SHP77 (cell line): Measurements from ENCODE around the gene PPP4C.

ENCODE experiments used
- DNase-seq, 2 experiments: peaks; one replicate each; lab custom pipeline; 2025; lab: John Stamatoyannopoulos, UW

The PPP4C gene

DNA sequence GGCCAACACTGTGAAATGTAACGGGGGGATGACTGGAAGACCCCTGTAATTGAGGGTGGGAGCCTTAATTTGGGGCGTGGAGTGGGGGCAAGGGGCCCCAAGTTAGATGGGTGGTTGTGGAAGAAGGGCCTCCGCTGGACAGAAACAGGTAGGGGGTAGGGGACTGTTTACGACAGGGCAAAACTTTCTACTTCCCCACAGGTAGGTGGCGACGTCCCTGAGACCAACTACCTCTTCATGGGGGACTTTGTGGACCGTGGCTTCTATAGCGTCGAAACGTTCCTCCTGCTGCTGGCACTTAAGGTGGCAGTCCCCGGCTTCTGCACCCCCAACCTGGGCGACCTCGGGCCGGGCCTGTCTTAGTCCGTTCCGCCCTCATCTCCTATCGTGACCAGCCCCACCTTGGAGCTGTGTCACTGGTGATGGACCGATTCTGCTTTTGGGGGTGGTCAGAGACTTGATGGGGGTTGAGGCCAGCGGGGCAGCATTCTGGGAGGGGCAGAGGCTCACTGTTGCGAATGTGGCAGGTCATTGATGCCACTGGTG lies 6.8 kb downstream of the PPP4C start:
- DNase-seq, result no peak

DNA sequence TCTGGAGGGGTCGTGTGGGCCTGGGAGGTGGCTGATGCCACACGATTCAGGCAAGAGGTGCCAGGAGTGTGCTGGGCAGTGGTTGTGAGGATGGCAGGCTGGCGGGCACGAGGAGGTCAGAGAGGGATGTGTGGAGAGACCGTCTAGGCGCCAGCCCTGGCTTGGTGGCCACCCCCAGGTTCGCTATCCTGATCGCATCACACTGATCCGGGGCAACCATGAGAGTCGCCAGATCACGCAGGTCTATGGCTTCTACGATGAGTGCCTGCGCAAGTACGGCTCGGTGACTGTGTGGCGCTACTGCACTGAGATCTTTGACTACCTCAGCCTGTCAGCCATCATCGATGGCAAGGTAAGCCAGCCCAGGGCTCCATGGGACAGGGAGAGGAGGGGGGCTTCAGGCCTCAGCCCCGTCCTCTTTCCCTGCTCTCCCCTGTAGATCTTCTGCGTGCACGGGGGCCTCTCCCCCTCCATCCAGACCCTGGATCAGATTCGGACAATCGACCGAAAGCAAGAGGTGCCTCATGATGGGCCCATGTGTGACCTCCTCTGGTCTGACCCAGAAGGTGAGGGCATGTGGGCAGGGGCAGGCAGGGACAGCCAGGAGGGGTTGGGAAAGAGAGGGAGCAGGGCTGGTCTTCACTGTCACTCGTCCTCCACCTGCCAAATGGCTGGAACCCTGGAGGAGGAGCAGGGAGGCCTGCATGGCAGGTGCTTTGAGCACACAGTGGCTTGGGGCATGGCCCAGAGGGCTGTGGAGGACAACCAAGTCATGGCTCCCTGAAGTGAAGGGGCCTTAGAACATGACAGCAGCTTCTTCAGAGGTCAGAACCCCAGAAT lies 7.6 kb downstream of the PPP4C start:
- no peak for DNase-seq

DNA sequence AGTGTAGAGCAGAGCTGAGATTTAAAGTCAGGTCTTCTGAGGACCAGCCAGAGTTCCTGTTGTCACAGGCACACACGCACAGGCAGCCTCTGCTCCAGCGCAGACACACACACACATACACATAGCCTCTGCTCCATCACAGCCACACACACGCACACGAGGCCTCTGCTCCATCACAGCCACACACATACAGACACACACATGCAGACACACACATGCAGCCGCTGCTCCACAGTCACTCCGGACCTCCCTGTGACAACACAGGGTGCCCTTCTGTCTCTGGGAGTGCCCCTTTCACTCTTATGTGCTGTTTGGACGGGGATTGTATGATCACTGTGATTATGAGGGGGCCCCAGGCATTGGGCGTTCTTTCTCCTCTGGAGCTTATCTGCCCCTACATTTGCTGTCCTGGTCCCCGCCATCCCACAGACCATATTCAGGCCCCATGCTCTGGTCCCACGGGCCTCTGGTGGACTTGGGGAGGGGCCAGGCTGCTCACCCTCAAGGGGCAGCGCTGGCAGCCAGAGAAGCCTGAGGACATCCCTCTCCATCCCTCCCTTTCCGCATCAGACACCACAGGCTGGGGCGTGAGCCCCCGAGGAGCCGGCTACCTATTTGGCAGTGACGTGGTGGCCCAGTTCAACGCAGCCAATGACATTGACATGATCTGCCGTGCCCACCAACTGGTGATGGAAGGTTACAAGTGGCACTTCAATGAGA lies 8.5 kb downstream of the PPP4C start:
- DNase-seq, result no peak

DNA sequence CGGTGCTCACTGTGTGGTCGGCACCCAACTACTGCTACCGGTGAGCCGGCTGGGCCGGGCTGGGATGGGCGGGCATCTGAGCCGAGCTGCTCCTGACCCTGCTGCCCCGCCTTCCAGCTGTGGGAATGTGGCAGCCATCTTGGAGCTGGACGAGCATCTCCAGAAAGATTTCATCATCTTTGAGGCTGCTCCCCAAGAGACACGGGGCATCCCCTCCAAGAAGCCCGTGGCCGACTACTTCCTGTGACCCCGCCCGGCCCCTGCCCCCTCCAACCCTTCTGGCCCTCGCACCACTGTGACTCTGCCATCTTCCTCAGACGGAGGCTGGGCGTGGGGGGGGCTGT lies 9.0 kb downstream of the PPP4C start:
- DNase-seq, result no peak

DNA sequence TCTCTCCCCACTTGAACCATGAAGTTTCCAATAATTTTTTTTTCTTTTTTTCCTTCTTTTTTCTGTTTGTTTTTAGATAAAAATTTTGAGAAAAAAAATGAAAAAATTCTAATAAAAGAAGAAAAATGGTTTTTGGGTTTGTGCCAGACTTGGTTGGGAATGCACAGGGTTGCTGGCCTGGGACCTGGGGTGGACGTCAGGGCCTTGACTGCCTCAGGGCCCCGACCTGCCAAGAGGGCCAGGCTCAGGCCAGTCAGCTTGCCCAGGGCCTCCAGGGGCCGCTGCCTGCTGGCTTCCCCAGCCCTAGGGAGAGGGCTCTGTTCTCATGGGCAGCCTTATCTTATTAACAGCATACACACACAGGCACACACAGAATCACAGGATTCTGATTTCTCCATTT lies 9.5 kb downstream of the PPP4C start:
- DNase-seq, result no peak

DNA sequence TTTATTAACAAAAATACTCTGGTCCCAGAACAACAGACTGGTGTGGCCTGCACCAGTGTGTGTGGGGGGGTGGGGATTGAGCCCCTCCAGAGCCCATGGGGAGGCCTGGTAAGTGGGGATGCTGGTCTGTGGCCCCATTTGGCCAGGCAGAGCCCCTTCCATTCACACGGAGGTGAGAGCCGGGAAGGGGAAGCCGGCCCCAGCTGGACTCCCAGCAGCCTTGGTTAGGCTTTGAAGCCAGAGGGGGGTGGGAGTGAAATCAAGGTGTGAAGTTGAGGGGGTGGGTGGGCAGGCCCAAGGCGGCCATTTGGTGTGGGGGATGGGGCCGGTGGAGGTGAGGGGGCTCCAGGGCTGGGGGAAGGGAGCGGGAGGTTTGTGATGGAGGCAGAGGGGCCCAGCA lies 10.0 kb downstream of the PPP4C start:
- DNase-seq, result no peak

DNA sequence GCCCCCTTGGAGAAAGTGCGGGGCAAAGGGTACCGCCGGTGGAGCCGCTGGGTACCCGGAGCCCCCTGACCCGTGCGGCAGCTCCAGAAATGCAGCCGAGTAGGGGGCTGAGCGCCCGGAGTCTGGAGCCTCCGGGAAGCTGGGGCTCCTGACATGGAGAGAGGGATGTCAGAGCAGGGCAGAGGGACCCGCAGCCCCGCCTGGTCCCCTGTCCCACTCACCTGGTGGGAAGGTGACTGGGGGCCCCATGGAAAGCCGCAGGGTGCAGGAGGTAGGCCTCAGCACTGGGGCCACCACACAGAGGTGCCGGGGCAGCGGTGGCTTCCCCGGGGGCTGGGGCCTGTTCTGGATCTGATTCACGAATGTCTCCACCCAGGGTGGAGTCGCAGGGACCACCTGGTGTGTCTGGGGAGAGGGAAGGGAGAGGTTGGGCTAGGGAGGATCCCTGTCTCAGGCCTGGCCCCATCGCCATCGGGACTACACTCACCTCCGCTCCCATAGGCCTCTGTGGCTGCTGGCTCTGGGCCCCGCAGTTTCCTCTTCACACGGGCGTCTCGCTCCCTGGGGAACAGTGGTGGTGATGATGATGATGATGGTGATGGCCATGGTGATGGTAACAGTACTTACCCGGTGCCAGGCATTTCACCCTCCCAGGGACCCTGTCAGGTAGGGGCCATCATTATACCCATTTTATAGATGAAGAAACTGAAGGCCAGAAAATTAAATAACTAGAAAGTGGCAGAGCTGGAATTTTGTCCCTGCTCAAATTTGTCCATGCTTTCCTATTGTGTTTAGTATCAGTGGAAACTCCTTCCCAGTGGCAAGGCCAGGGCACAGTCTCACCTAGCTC lies 10.7 kb downstream of the PPP4C start:
- DNase-seq, result no peak

DNA sequence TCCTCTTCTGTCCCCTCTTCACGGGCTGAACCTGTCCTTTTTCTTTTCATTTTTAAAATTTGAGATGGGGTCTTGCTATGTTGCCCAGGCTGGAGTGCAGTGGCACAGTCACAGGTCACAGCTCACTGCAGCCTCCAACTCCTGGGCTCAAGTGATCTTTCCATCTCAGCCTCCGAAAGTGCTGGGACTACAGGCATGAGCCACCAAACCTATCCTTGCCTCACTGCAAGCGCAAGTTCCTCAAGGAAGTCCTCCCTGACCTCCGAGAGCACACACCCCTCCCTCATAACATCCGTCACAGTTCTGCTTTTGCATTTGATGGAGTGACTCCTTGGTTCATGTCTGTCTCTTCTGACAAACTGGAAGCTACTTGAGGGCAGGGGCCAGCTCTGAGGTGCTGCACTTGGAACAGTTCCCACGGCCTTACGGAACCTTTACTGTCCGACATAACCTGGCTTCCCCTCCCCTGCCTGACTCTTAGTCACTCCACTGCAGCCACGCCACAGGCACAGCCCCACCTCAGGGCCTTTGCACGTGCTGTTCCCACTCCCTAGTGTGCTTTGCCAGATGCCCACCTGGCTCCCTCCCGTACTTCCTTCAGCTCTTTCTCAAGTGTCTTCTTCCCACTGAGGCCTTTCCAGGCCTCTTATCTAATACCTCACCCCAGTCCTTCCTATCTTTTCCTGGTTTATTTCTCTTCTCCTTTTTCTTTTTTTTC lies 11.5 kb downstream of the PPP4C start:
- no peak for DNase-seq

DNA sequence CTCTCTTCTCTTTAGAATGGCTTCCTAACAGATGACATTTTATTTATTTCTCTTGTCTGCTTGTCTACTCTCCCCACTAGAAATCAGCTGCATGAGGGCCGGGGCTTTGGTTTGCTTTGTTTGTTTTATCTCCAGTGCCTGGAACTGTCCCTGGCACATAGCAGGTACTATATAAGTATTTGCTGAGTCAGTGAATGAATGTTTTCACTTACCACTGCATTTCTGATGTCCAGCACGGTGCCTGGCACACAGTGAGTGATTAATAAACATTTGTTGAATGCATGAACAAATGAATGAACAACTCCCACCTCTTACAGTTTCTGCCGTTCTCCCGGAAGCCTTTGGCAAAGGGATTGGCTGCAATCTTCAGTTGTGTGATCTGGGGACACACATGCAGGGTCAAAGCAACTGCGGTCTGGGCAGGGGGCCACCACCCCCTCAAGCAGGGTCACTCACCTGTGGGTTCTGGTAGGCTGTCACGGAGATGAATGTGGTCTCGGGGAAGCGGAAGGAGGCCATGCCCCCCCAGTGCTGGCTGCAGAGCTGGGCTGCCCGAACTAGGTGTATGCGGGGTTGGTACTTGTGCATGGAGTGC lies 12.5 kb downstream of the PPP4C start:
- DNase-seq, result peak in 1 of 2 experiments; percentile 22

DNA sequence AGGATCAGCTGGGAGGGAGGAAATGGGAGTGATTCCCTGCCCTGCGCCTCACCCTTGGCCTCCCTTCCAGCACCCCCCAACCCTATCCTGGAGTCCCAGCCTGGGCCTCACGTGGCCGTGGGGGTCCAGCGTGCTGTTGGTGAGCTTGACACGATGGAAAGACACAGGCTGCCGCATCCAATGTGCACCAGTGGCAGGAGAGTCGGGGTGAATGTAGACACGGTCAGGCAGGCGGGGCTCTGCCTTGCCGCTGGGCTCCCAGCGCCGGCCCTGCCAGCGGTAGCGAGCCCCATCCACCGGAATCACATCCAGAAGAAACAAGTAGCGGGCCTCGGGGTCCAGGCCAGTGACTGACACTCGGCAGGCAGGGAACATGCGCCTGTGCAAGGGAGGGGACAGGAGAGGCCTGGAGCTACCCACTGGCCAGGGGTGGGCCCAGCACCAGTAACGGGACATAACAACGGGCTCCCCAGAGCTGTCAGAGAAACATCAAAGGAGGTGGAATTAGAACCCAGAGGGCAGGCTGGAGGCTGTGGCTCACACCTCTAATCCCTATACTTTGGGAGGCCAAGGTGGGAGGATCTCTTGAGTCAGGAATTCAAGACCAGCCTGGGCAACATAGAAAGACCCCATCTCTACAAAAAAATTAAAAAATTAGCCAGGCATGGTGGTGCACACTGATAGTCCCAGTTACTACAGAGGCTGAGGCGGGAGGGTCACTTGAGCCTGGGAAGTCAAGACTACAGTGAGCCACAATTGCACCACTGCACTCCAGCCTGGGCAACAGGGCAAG lies 13.2 kb downstream of the PPP4C start:
- no peak for DNase-seq

DNA sequence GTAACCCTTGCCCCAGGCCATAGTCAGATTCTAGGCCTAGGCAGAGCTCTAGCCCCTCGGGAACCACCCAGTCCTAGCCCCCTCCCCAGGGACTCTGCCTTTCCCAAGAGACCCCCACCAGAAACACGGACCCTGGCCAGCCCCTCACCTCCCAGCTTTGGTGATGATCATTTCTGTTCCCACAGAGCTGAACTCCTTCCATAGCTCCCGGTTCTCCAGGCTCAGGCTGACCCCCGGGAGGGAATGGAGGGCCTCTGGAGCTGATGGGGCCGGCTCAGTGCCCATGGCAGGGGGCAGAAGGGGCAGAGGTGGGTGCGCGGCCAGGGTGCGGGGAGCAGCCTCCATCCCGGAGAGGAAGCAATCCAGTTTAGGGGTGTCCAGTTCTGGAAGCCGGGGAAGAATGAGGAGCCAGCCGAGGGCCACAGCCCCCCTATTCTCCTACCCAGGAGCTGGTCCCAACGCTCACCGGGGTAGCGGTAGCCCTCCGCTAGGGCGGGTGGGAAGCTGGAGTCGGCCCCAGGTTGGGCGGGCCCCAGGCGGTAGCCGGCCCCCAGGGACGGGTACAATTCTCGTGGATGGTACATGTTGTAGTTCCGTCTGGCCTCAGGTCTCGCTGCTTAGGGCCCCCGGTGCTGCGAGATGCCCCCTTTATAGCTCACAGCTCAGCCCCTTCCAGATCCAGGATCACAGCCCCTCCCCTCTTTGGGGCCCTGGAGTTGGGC lies 15.0 kb downstream of the PPP4C start:
- DNase-seq, result no peak

DNA sequence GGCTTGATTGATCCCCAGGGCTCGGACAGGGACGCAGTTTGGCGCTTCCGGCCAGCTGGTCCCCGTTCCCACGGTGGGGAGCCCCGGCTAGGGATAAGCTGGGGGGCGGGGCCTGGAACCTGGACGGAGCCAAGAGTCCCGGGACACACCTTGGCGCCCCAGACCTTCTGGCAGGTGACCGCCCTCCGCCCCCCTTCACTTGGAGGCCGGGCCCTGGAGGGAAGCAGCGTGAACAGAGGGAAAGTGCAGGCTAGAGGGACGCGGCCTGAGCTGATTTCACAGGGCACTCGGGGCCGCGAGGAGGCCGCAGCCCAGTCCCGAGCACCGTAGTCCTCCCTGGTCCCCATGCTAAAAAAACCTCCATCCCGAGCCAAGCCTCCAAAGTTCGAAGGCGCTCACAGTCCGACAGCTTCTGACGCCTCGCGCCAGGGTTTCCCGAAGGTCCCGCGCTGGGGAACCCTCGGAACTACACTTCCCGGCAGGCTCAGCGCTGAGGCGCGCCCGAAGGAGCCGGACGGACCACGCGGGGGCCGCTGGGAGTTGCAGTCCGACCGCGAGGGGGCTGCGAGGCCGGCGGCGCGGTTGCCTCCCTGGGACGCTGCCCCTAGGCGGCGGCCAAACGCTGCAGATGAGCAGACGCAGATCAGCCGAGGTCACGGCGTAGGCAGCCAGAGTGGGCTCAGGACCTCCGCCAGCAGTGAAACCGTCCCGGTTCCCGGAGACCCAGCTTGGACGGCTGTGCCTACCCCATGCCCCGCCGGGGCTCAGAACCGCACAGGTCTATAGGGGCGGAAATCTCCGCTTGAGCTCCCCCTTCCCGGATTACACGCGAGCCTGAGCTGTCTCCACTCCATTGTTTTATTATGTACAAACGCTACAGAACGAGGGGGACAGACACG lies 15.9 kb downstream of the PPP4C start, which contains the start of gene TBX6:
TSS of gene TBX6 (minus strand) at position 451 of the 899 bp plus-strand sequence. CDS start 731 bp downstream, outside the sequence.
- DNase-seq, result peak; percentile 93 to 95

DNA sequence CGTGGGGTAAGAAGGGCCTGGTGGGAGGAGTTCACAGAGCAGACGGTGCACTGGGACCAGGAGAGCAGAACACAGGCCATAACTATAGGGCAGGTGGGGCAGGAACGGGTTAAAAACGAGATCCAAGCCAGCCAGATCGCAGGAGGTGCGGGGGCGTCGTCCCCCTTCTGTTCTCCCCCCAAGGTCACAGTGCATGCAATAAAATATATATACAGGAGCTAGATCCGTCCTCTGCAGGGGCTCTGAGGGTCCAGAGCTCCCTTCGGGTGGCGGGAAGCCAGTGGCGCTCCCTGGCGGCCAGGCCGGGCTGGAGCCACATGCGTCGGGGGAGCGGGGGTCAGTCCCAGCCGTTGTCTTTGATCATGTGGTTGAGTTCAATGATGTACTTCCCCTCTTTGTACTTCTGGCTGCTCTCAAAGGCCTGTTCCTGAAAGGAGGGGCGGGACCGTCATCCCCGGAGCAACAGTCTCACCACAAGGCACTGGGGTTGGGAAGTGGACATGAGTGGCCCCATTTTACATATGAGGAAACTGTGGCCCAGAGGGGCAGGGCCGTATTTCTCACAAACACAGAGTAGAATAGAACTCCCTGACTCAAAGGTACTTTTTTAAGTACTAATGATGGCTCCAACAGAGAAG lies 16.7 kb downstream of the PPP4C start:
- peak; percentile 93 to 94 for DNase-seq

DNA sequence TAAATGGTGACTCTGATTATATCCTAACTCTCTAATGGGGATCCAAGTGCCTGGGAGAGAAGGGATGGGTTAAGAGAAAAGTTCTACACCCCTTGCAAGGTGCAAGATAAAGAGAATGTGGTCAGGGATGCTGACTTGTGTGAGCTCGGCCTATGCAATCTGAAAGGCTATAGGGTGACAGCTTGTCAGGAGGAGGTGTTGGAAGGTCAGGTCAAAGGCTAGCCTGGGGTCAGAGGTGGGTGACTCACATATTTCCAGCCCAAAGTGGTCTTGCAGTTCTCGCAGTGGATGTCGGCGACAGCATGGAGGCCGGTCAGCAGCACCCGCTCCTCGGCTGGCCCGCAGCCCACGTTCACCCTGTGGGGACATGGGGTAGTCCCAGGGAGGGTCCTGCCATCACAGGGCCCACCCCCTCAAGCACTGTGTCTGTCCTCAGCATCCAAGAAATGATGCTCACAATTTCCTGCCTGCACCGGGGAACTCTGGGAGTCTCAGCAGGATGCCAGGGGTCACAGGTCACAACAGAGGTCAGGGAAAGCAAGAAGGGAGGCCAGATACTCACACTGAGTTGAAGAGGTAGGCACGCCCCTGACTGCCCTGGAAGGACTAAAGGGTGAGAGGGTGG lies 18.9 kb downstream of the PPP4C start:
- no peak for DNase-seq

DNA sequence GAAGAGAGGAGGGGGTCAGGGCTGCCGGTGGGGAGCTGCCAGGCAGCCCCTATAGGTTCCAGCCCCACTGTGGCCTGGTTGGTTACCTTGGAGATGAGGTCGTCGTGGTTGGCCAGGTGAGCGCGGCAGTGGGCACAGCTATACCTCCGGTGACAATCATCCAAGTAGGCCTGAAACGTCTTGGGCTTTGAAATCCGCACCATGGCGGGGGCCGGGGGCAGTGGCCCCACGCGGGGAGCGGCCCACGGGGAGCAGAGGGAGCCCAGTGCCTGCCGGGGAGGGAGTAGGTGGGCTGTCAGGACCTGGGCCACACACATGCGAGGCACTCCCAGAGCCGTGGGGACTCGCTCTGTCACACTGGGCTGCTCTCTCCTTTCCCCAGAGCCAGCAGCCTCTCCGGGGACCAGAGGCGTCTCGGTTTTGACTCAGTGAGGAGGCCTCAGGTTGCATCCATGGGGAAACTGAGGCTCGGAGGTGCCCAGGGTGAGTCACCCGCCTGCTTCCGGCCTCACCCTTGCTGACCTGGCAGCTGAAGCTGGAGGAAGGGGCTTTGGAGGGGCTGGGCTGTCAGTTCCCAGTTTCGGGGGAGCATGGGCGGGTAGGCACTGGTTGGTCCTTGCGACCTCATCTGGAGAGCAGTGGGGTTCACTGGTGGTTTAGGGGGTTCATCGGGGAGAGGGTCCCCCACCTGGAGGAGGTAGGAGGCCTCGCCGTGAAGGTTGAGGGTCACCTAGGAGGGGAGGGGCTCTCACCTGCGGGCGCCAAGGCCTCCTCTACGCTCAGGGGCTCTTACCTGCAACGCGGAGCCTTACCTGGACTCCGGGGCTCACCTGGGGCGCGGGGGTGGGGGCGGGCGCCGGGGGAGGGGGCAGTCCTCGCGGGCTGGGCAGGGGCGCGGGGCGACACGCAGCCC lies 19.6 kb downstream of the PPP4C start:
- DNase-seq, result no peak

DNA sequence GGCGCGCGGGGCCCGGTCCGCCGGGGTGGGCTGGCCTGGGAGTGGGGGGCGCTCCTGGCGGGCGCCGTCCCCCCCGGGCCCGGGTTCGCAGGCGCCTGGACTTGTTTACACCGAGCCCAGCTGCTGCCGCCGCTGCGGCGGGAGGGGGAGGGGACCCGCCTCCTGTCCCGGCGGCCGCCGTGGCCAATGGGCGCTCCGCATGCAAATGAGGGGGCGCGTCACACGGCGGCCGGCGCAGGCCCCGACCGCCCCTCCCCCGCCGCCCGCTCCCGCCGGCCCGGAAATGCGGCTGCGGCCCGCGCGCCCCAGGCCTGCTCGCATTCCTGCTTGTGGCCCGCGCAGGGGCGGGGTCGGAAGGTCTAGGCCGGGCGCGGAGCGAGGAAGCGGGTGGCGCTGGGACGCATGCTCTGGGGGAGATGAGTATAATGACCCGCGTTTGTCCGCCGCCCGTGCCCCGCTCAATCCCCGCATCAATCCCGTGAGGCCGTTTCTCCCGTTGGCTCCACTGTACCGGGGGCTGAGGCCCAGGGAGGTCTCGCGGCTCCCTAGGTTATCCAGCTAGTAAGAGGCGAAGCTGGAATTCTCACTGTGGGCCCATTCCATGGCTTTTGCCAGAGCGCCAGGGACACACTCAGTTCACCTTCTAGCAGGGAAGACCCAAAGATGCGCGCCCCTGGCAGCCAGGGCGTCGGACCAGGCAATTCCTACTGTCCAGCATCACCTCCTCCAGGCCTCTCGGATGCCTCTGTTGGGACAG lies 20.5 kb downstream of the PPP4C start, which contains the start of gene YPEL3:
TSS of gene YPEL3 (minus strand) at position 109 of the 757 bp plus-strand sequence. CDS start 731 bp downstream, outside the sequence.
- peak; percentile 83 to 85 for DNase-seq
